ENCODE measurements around the gene TTC28.

- TF ChIP-seq CTCF (conservative IDR thresholded peaks at IDR 0.05 in 1 of 2, IDR thresholded peaks at IDR 0.05 in 1 of 2; ENCODE audit: low read depth in 1 of 2, low read length in 2 of 2) = no peak
- TF ChIP-seq EZH2 (IDR thresholded peaks at IDR 0.05; ENCODE audit: low read length, missing control alignments) = no peak
Measured at GRCh38 chr22:28628766-28629165, 50.9 kb downstream of the TTC28 start.
